Activated CD4-positive, alpha-beta T cell treated with anti-CD3 and anti-CD28 coated beads for 48 hours (primary cell): Measurements from ENCODE around the gene RASAL2.

ENCODE experiments used
- DNase-seq: peaks from one replicate; pipeline ENCODE4 v3.0.0-alpha.2; 2020

RASAL2 gene

DNA sequence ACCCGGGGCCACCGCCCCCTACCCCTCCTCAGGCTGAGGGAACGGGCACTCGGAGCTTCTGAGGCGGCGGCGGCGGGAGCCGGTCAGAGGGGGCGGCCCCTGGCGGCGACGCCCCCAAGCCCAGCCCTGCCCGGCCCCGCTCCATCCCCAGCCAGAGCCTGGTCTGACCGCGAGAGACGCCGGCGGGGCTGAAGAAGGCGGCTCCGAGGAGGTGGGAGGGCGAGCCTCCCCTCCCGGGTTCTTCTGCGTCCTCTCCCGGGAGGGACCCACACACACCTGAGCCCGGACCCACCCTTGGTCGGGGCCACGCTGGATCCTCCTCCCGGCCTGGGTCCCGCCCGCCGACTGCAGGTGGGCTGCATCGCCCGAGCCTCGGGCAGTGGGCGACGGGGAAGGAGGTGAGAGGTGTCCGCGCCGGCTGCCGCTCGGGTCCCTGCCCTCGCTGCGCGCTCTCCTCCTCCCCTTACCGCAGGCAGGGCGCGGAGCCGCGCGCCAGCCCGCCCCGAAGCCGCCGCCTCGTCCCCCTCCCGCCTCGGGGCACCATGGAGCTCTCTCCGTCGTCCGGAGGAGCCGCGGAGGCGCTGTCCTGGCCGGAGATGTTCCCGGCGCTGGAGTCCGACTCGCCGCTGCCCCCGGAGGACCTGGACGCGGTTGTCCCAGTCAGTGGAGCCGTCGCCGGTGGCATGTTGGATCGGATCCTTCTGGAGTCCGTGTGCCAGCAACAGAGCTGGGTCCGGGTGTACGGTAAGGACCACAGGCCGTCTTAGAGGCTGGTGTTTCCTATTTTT, at the start of gene RASAL2:
TSS of gene RASAL2 (plus strand) at position 154 of the 788 bp plus-strand sequence. CDS start at position 543, 389 bp downstream.
- DNase-seq, result peak; percentile 9

GRCh38 chr1:178046591-178047270, 47.2 kb upstream of the RASAL2 start:
- DNase-seq, result no peak

- no peak for DNase-seq
Observed at GRCh38 chr1:178047403-178048093, 46.4 kb upstream of the RASAL2 start.

DNA sequence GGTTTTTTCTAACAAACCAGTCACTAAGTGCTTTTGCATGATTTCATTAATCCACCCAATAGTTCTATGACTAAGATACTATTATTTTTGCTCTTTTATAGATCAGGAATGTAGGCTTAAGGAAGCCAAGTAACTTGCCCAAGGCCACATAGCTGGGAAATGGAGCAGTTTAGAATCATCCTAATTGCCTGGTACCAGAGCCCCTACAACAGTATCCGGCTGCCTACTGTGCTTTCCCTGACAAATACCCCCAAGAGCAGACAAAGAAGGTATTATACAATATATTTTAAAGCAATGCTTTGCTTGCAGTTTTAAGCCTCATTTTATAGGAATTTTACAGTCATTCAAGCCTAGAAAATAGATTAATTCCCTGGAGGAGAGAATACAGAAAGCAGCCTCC, 45.5 kb upstream of the RASAL2 start:
- DNase-seq, result no peak

DNA sequence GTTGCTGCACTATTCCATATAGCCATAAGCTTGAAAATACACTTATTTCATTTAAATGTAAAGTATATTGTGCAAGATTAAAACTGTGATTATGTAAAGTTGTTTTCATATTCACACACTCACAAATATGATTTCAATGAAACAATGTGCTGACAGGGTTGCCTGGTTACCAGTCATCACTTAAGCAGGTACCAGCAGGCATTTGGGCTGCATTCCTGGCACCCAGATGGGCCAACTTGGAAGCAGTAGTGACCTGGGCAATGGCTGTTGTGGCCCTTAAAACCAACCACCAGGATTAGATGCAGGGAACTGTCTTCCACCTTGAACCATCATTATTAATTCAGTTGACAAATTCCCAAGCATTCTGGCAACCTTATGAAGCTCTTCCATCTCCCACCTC, 45.0 kb upstream of the RASAL2 start:
- DNase-seq, result no peak

DNA sequence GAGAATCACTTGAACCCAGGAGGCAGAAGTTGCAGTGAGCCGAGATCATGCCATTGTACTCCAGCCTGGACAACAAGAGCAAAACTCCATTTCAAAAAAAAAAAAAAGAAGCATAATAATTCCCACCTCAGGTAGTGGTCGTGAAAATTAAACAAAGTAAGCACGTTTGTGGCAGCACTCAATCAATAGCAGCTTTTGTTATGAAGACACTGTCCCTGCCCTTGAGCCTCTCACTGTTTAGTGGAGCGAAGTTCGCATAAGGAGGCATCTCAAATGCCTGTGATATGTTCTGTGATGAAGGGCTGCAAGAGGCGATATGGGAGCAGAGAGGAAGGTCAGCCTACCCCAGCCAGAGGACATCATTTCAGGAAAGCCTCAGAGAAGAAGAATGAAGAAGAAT, 43.8 kb upstream of the RASAL2 start:
- no peak for DNase-seq

DNA sequence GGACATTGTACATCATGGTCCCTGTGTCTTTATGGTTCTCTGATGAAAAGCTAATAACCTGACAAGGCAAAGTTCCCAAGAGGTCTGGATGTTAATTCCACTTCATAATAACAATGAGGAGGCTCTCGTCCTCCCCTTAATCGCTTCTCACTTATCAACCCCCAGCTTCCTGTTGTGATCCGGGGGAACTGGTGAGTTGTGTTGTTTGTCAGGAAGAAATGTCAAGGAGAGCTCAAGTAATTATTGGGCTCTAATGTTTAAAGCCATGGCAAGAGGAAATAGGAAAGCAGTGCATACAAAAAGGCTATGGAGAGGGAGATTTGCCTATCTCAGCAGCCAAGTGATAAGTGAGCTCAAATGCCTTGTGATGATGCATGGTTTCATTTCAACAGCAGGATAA, 42.8 kb upstream of the RASAL2 start:
- DNase-seq, result no peak

DNA sequence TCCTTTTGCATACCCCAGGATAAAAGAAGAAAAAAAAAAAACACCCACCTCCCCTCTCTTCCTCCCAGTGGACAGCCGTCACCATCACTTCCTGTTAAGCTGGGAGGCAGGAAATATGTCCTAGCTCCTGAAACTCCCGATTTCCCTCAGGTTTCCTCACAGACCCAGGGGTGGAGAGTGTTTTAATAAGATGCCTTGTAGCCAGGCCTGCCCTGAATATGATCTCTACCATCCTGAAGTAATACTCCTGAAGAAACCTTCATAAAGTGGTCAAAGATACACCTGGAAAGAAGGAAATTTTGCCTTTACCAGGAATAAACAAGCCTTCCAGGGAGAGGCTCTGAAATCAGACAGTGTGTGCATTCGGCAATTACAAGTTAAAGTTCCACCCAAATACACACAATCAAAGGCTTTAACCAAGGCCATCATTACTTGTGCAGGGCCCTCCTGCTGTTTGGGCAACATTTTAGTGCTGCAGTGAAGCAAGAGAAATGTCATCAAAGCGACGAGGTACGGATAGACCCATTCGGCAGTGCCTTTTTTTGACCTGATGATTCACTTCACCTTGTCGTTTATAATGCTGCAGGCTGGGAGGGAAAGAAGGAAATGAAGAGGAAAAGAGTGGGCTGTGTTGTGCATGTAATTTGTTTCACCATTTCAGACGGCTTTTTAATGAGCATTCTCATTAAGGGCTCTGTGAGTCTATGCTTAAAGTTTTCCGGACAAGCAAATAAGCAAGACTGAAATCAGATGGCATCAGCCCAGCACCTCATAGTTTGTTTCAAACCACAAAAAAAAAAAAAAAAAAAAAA, 41.0 kb upstream of the RASAL2 start:
- DNase-seq, result no peak

GRCh38 chr1:178055093-178055492, 38.8 kb upstream of the RASAL2 start:
- no peak for DNase-seq

- no peak for DNase-seq
Observed at GRCh38 chr1:178055779-178056471, 38.0 kb upstream of the RASAL2 start.

- DNase-seq, result no peak
Observed at GRCh38 chr1:178057141-178057765, 36.7 kb upstream of the RASAL2 start.

DNA sequence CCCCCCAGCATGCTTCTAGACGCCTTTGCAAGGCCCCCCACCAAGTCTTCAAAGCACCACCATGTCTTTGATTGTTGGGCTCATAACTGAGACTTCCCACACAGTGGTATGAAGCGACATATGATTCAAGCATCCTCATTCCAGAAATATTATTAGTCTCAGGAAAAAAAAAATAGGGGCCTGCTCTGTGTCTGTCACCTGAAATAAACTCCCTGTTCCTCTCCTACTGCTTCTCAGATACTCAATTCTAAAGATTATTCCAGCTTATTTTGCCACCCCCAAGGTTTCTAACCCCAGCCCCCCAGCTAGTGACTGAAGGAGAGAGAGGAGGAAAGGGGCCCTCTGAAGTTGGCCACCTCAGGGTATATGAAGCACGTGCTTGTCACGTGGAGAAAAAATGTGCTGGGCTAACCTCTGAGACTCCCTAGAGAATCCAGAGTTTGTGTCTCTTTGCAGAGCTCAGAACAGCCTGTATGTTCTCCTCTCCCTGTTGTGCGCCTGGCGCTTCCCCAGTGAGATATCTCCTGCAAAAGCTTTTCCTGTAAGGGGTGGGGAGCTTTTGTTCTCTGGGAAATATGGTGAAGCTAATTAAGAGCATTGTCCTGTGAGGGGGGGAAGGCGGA, 35.9 kb upstream of the RASAL2 start:
- DNase-seq, result no peak

GRCh38 chr1:178060789-178061556, 32.9 kb upstream of the RASAL2 start:
- DNase-seq, result no peak

DNA sequence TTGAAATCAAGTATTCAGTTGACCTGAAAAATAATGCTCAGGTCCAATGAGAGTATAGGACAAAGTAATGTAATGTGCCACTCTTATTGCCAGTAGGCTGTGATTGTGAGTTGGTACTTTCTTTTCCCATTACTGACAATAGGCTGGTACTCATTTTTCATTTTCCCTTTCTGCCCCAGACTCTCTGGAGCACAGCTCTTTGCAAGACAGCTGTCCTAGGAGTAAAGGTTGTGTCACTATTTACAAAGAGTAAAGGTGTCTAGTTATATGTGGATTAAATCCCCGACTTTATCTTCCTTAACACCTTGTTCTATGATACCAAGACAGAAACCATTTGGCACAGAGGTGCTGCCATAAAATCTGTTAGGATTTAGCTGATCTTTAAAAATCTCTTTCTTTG, 32.3 kb upstream of the RASAL2 start:
- no peak for DNase-seq

GRCh38 chr1:178064191-178064821, 29.6 kb upstream of the RASAL2 start:
- no peak for DNase-seq

DNA sequence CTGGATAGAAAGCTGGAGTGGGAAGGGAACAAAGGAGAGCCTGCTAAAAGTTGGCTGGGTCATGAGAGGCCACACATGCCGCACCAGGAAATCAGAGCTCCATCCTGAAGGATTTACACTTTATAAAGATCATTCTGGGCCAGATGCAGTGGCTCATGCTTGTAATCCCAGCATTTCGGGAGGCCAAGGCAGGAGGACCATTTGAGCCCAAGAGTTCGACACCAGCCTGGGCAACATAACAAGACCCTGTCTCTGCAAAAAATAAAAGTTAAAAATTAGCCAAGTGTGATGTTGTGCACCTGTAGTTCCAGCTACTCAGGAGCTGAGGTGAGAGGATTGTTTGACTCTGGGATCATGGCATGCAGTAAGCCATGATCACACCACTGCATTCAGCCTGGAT, 28.7 kb upstream of the RASAL2 start:
- DNase-seq, result no peak

DNA sequence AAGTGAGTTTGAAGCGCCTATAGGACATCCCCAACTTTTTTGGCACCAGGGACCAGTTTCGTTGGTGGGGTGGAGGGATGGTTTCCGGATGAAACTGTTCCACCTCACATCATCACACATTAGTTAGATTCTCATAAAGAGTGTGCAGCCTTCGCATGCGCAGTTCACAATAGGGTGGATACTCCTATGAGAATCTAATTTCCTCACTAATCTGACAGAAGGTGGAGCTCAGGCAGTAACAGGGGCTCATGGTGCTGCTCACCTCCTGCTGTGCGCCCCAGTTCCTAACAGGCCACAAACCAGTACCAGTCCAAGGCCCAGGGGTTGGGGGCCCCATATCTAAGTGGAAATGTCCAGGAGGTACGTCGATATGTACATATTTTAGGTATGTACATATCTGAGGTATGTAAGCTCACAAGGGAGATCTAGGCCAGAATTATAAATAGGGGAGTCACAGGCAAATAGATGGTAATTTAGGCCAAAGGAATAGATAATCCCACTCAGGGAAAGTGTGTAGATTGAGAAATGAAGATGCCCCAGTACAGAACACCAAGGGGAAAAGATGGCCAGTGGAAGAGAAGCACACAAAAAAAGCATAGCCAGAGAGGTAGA, 27.5 kb upstream of the RASAL2 start:
- DNase-seq, result no peak

DNA sequence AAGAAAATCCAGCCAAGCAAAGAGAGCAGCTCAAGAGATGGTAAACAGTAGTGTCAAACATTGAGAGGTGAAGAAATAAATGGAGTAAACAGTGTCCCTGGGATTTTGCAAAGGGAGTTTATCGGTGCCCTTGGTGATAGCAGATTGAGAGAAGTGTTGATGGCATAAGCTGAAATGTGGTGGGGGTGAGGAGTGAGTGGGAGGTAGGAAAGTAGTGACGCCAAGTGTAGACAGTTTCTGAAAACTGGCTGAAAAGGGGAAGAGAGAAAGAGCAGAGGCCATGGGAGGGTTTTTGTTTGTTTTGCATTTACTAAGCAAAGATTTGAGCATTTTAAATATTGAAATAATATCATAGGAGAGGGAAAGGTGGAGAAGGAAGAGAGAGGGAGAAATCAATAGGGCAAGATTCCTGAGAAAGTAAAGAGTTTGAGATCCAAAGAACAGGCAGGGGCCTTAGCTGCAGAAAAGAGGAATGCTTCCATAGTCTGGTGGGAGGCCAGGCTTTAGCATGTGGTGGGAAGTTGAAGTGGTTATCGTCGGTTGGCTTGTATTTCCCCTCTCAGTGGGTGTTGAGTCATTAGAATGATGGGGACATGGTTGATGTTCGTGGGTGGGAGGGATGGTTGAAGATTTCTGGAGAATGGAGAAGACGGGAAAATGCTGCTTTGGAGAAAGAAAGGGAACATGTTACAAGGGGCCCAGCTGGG, 26.8 kb upstream of the RASAL2 start:
- DNase-seq, result no peak

- no peak for DNase-seq
Observed at GRCh38 chr1:178071811-178072210, 22.1 kb upstream of the RASAL2 start.
